ENCODE results near the gene RECQL.

Gene RECQL, protein sequence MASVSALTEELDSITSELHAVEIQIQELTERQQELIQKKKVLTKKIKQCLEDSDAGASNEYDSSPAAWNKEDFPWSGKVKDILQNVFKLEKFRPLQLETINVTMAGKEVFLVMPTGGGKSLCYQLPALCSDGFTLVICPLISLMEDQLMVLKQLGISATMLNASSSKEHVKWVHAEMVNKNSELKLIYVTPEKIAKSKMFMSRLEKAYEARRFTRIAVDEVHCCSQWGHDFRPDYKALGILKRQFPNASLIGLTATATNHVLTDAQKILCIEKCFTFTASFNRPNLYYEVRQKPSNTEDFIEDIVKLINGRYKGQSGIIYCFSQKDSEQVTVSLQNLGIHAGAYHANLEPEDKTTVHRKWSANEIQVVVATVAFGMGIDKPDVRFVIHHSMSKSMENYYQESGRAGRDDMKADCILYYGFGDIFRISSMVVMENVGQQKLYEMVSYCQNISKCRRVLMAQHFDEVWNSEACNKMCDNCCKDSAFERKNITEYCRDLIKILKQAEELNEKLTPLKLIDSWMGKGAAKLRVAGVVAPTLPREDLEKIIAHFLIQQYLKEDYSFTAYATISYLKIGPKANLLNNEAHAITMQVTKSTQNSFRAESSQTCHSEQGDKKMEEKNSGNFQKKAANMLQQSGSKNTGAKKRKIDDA

DNA sequence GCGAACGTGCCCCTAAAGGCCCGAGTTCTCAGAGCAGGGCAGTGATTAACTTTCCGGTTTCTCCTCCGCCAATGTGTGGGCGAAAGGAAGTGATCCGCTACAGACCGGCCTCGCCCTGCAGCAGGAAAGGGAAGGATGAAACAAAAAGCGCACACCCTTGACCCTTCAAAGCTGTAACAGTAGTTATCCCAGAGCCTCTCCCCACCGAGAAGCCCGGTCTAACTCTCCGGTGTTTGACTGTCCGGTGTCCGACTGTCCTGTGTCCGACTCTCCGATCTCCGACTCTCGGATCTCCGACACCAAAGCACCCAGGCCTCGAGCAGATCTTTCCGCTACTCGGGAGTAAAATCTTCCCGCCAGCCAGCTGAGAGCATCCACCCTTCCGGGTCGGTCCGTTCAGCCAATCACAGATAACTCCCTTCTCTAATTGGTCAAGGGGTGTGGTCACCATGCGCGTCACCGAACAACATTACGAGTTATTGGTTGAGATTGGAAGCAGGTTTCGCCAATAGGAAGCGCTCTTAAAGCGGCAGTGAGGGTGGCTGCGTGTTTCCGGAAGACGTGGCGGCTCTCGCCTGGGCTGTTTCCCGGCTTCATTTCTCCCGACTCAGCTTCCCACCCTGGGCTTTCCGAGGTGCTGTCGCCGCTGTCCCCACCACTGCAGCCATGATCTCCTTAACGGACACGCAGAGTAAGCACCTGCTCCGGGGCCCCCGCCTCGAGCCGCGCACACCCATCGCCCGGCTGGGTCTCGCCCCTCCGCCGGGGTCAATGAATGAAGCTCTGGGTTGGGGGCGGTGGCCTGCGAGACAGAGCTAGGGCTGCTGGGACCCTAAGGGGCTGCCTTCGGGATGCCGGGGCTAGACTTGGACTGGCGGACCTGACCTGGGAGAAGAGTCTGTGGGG lies at the start of gene RECQL, which contains the start of gene GOLT1B:
RECQL (minus strand) TSS at position 378 of the 906 bp plus-strand sequence. CDS start 2,065 bp downstream, outside the sequence.
GOLT1B (plus strand) TSS at position 532 of the 906 bp plus-strand sequence; CDS start at position 667, 135 bp downstream.
- peak; percentile 96 for DNase-seq (ENCODE audit: low read depth)

DNA sequence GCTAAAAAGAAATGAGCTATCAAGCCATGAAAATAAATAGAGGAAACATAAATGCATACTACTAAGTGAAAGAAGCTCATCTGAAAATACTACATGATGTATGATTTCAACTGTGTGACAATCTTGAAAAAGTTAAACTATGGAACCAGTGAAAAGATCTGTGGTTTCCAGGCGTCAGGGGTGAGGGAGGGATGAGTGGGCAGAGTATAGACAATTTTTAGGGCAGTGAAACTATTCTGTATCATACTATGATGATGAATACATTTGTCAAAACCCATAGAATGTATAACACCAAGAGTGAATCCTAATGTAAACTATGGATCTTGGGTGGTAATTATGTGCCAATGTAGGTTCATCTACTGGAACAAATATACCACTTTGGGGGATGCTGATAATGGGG lies 46.0 kb upstream of the RECQL start:
- DNase-seq (ENCODE audit: low read depth) = no peak

DNA sequence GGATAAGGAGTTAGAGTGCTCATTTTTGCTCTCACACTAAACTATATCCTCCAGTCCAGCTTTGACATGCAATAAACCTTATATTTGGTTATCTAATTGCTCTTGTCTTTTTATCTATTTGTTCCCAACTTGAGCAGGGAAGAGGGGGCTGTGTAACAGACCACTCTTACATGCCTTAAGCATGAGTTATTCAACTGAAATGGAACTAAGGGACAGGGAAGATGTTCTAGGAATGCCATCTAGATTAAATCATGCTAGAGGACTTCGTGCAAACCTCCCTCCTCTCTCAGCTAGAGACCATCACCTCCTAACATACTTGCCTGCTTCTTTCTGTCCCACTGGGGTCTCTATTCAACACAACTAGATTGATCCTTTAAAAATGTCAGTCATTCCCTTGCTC lies 45.3 kb upstream of the RECQL start:
- DNase-seq (ENCODE audit: low read depth) = no peak

DNA sequence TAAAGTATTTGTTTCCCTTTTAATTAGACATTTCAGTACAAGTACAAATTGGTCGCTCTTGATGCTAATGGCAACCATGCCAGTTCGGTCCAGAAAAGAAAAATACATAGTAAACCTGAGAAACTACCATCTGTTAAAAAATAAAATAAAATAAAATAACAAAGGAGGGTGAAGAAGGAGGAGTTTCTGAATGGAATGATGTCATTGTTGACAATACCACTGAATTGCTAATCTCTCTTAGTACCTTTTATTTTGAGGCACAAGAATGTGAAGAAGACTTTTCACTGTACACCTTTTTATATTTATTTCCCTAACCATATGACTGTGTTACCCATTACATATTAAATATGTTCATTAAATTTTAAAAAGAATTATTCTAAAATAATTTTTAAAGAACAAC lies 44.1 kb upstream of the RECQL start:
- DNase-seq (ENCODE audit: low read depth) = no peak

DNA sequence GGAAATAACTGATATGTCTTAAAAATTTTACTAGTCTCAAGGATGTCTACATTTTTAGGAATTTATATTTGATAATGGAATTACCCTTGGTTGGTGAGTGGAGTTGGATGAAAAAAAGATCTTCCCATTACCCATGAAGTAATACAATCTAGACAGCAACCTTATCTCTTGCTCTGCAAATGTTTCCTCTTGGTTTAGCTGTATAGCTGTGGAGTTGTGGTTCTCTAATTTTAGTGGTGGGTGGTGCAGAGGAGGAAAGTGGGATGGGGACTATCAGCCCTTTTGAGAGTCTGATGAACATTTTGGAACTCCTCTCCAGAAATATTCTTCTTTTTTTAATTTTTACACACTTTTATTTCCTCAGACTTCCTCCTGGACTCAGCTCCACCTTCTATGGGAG lies 41.7 kb upstream of the RECQL start:
- no peak for DNase-seq (ENCODE audit: low read depth)

DNA sequence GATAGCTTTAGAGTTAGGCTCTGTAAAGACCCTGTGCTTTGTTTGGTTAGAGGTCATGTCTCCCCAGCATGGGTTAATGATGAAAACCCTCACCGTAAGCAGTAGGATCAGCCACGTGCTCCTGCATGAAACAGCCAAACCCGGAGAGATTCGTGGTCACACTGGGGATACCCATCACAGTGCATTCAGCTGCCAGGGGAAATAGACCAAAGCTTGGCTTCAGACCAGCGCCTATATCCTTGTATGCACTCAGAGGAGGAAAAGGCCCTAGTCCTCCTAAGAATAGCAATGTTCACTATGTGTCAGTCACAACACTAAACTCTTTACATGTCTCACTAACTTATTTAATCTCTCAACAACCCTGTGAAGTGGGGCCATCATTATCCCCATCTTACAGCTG lies 41.0 kb upstream of the RECQL start:
- no peak for DNase-seq (ENCODE audit: low read depth)

DNA sequence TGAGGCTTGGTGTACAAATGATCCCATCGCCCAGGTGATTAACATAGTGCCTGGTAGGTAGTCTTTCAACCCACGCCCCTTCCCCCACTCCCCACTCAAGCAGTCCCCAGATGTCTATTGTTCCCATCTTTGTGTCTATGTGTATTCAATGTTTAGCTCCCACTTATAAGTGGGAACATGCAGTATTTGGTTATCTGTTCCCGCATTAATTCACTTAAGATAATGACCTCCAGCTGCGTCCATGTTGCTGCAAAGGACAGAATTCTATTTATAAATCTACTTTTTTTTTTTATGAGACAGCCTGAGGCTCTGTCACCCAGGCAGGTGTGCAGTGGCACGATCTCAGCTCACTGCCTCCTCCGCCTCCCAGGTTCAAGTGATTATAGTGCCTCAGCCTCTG lies 40.3 kb upstream of the RECQL start:
- no peak for DNase-seq (ENCODE audit: low read depth)

DNA sequence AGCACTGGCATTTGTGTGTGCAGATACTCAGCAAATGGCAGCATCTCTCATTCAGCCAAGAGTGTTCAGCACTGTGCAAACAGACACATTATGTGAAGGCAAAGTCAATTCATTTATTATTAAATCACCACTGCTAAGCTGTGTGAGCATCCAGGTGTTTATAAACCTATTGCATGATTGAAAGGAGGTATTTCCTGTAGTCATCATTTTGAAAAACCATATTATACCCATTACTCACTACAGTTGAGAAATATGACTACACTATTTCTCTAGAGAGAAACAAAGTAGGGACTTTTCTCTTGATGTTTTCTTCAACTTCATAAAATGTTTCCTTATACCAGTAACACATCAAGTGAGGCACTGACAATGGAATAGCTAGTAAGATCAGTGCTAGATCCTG lies 38.4 kb upstream of the RECQL start:
- DNase-seq (ENCODE audit: low read depth) = no peak

DNA sequence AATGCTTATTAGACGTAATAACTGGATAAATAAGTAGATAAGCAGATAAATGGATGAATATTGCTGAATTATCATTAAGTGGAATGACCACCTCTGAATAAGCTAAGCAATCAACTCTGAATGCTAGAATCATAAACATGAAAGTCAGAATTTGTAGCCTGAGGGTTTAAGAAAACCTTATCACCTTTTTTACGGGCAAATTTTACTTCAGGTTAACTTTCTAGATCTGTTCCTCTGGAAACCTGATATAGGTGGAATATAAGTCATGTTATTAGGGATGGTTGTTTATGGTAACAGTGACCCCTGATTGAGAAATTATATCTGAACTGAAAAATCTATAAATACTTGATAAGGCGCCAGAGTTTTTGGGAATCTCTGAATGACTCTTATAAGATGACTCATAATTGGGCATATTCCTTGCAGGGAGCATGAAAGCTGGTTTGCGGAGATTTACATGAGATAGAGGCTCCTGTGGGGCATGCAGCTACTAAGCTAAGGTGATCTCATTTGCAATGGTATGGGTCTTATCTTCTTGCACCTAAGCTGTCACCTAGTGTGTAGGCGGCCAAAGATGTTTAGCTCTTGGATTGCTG lies 36.7 kb upstream of the RECQL start:
- no peak for DNase-seq (ENCODE audit: low read depth)

DNA sequence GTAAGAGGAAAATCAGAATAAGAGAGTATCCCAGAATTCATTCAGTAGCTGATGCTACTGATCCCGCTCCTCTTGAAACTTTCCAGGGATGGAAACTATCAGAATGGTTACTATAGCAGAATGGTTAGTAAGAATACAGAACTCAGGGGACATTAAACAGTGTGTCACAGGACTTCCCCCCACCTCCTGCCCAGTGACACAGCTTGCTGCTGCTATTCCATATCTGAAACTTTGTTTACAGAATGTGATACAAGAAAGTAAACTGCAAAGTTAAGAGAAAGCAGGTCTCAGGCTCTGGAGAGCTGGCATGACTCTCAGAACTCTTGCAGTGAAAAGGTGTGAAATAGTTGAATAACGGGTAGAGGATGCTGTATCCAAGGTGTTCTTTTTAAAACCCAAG lies 28.0 kb upstream of the RECQL start:
- DNase-seq (ENCODE audit: low read depth) = no peak

DNA sequence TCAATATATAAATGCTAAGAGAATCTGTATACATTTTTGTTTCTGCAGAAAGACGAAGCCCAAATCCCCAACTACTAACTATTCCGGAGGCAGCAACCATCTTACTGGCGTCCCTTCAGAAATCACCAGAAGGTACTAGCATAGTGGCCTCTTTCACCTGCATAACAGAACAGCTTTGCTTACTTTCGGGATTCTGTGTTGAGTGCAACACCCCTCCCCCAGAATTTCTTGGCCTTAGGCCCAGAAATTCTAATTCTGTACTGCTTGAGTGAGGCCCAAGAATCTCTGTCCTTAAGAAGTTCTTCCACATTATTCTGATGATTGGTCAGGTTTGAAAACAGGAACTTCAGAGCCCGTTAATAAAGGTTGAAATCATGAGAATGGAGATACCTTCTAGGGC lies 27.5 kb upstream of the RECQL start:
- no peak for DNase-seq (ENCODE audit: low read depth)

DNA sequence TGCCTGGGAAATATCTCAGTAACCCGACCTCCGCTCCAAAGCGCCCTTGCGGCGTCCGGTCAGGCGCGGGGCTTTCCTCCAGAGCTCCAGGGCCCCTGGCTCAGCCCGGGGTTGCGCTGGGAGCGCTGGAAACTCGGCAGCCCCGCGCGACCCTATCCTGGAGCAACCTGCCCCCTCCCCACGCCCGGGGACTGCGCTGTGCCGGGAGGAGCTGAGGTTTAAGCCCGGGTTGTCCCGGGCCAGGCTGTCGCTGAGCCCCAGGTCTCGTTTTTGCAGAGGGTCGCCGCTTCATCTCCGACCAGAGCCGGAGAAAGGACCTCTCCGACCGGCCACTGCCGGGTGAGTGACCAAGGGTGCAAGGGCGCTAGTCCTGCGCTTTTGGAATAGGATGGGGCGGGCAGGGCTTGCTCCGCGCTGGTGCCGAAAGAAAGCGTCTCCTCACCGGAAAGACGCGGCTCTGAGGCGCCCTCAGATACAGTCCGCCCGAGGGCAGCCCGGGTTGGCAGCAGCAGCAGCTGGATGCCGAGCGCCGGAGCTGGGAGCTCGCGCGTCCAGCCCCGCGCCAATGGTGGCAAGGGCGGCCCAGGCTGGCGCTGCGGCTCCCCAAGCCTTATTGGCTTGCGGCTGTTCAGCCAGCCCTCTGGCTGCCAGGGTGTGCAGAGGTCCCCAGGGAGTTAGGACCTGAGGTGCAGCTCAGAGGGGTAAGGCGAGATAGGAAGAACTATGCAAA lies 26.2 kb upstream of the RECQL start:
- no peak for DNase-seq (ENCODE audit: low read depth)

DNA sequence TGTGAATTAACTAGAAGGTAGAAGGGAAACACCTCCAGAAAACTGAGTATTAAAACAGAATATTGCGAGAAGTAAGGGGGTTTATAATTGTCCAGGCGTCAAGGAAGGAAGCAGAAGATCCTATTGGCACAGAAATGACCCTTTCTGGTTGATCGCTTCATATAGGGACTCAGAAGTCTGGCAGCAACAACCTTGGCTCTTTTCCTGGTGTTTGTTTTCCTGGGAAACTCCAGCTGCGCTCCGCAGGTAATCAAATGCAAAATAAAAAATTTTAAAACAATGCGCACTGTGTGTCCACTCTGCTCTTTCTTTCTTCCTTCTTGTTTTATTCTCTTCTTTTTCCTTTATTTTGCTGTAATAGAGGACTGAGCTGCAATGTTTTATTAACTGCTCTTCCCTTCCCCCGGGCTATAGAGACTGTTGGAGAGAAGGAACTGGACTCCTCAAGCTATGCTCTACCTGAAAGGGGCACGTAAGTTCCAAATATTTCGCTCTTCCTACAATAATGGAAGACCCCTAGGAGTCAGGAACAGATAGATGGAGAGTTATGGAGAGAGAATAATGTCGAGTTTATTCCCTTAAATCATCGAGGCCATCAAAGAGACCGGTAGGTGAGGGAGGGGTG lies 25.4 kb upstream of the RECQL start:
- DNase-seq (ENCODE audit: low read depth) = no peak

DNA sequence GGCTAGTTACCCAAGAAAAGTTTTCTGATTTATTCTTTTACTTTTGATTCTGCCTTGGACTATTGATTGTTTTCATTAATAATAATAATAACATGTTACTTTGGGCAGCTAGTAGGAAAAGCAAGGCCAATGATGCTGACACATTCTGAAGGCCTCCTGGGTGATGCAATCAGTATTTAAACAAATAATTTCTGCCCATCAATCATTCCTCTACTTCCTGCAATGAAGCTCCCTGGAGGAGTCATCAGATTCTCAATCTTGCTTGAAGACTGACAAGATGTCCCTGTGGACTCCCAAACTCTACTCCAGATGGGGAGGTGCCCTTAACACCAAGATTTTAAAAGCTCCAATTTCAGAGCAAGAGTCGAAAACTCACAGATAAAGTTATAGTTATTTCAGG lies 24.6 kb upstream of the RECQL start, which contains the start of gene SPX:
SPX (plus strand) TSS at position 244 of the 400 bp plus-strand sequence. CDS start 177 bp downstream, outside the sequence.
- DNase-seq (ENCODE audit: low read depth) = no peak

DNA sequence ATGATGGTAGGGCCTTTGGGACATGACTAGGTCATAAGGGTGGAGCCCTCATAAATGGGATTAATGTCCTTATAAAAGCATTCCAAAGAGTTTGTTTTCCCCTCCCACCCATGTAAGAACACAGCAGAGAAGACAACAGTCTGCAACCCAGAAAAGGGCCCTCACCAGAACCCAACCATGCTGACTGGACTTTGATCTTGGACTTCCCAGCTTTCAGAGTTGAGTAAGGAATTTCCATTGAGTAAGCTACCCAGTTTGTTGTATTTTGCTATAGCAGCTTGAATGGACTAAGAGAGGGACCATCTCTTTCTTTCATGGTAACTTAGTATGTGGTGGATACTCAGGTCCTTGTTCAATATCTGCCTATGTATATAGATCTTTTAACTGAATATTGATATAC lies 21.7 kb upstream of the RECQL start:
- DNase-seq (ENCODE audit: low read depth) = no peak

DNA sequence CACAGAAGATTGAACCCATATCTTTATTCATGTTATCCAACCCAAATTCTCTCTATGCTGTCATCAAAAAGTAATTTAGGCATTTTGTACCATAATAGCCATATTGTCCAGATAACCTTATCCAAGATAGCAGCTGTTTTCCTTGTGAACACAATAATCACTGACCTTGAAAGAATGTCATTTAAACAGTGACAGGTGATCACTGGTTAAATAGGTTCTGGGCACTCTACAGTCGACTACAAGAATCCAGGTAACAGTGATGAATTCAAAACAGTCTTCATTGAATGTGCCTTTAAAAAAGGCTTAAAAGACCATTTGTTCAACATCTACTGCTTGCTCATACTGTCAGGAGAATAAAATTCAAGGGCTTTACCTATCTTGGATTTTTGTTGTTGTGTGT lies 20.1 kb upstream of the RECQL start:
- DNase-seq (ENCODE audit: low read depth) = no peak

DNA sequence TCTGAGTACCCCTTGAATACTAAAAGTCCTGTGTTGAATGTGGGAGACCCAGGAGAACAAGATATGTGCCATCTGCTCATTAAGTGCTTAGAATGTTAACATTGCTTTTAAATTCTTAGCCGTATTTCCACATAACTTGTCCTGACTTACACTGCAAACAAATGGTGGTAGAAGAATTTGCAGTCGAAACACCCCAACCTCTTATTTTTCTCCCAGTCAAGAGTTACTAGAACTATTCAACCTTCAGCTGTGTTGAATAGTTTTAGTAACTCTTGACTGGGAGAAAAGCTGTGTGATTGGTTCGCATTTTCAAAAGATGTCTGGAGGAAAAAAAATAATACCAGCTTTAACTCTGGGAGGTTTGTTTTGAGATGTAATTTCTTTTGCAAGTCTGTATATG lies 17.0 kb upstream of the RECQL start:
- DNase-seq (ENCODE audit: low read depth) = no peak

DNA sequence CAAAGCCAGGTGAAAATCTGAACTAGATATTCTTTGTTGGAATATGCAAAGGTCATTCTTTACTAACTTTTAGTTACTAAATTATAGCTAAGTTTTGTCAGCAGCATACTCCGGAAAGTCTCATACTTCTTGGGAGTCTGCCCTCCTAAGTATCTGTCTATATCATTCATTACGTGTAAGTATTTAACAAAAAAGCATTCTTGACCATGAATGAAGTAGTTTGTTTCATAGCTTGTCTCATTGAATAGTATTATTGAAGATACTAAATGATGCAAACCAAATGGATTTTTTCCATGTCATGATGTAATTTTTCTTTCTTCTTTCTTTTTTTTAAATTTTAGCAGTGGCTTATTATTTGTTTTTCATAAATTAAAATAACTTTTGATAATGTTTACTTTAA lies 14.8 kb upstream of the RECQL start:
- no peak for DNase-seq (ENCODE audit: low read depth)

DNA sequence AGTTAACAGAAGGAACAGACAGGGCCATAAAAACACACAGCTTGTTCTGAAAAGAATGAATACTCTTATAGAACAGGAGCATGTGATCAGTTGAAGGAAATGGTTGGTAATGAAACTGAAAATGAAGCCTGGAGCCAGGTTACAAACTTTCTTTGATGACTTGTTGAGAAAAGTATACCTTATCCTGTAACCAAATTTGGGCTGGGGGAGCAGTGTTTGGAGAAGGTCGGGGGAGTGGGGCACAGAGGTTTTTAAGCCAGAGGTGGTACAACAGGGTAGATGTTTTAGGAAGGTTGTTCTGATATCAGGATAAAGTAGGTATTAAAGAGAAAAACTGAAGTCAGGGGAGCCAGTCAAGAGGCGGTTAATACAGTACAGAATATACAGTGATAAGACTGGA lies 8.3 kb upstream of the RECQL start:
- no peak for DNase-seq (ENCODE audit: low read depth)

DNA sequence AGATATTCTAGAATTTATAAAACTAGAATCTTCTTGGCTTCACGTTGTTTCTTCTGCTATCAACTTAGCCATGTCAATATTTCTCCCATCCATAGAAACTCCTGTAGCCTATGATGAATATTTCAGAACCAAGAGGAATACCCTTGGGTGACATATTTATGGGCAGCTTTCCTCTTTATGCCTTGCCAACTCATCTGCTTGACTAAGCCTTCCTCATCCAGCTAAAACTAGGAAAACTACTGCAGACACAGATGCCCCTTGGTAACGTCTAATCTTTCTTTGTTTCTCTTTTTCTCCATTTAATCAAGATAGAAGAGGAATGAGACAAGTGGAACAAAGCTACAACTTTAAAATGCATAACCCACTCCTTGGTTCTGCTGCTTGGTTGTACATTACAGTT lies 6.4 kb upstream of the RECQL start:
- DNase-seq (ENCODE audit: low read depth) = no peak

DNA sequence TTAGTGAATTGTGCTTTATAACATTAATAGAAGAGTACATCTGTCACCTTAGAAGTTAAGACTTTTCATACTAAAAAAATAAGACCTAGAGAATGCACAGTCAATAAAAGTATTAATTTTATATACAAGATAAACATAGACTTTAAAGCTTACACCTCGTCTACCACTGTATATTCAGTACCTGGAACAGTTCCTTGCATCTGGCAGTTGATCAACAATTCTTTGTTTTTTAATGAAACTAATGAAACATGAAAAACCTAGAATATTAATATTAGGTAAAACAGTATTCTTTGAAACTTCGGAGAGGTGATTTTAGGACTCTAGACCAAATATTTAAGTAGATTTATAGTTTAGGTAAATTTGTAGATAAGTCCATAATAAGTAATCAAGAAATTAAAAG lies 4.5 kb upstream of the RECQL start:
- no peak for DNase-seq (ENCODE audit: low read depth)
